Measurements from ENCODE around the gene LSM4. TPM values are rescaled to one million over a fixed set of nuclear protein-coding genes. Genes with fewer than 3 reads are reported as not detected.

Gene LSM4
- total and polyA plus RNA-seq, 2 of the 13 experiments (the other 11 are each of a cell fraction or from before 2014, with no cell fraction given), result 65.8 to 166 TPM

DNA sequence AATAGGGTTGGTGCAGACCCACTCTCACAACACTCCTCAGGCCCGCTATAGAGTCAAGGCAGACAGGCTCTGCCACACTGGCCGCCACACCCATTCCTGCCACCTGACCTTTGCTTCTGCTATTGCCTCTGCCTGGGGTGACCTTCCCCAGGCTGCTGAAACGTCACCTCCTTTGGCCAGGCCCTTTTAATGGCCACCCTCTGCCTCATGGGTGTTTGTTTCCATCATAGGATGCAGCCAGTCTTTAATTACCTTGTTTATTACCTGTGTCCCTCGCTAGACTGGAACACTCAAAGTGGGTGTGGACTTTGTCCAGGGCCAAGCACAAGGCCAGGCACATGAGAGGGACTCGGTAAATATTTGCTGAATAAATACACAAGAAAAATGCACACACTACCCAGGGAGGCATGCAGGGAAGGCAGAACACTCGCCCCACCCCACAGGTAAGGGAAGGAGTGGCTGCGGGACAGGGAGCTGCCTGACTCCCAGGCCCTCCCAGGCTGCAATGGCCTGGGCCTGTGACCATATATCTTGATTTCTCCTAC lies 3.2 kb downstream of the LSM4 start (continued):
- TF ChIP-seq ZNF562 (CRISPR knock-in tag; IDR thresholded peaks at IDR 0.05; ENCODE audit: borderline replicate concordance), result no peak
- TF ChIP-seq ZNF337 (CRISPR knock-in tag; IDR thresholded peaks at IDR 0.05; ENCODE audit: borderline replicate concordance, low read depth), result no peak
- TF ChIP-seq, protein P1, sequence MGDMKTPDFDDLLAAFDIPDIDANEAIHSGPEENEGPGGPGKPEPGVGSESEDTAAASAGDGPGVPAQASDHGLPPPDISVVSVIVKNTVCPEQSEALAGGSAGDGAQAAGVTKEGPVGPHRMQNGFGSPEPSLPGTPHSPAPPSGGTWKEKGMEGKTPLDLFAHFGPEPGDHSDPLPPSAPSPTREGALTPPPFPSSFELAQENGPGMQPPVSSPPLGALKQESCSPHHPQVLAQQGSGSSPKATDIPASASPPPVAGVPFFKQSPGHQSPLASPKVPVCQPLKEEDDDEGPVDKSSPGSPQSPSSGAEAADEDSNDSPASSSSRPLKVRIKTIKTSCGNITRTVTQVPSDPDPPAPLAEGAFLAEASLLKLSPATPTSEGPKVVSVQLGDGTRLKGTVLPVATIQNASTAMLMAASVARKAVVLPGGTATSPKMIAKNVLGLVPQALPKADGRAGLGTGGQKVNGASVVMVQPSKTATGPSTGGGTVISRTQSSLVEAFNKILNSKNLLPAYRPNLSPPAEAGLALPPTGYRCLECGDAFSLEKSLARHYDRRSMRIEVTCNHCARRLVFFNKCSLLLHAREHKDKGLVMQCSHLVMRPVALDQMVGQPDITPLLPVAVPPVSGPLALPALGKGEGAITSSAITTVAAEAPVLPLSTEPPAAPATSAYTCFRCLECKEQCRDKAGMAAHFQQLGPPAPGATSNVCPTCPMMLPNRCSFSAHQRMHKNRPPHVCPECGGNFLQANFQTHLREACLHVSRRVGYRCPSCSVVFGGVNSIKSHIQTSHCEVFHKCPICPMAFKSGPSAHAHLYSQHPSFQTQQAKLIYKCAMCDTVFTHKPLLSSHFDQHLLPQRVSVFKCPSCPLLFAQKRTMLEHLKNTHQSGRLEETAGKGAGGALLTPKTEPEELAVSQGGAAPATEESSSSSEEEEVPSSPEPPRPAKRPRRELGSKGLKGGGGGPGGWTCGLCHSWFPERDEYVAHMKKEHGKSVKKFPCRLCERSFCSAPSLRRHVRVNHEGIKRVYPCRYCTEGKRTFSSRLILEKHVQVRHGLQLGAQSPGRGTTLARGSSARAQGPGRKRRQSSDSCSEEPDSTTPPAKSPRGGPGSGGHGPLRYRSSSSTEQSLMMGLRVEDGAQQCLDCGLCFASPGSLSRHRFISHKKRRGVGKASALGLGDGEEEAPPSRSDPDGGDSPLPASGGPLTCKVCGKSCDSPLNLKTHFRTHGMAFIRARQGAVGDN (CRISPR knock-in tag; IDR thresholded peaks at IDR 0.05), result peak; percentile 73
- no peak for TF ChIP-seq KMT2B (CRISPR knock-in tag; IDR thresholded peaks at IDR 0.05)
- no peak for TF ChIP-seq TCF7L2 (IDR thresholded peaks at IDR 0.05; ENCODE audit: low read depth, low read length)
- no peak for TF ChIP-seq NFE2 (CRISPR knock-in tag; IDR thresholded peaks at IDR 0.05)
- no peak for TF ChIP-seq ZNF83 (CRISPR knock-in tag; IDR thresholded peaks at IDR 0.05; ENCODE audit: borderline replicate concordance)
- TF ChIP-seq ZNF7 (CRISPR knock-in tag; IDR thresholded peaks at IDR 0.05), result no peak
- TF ChIP-seq, protein P2, sequence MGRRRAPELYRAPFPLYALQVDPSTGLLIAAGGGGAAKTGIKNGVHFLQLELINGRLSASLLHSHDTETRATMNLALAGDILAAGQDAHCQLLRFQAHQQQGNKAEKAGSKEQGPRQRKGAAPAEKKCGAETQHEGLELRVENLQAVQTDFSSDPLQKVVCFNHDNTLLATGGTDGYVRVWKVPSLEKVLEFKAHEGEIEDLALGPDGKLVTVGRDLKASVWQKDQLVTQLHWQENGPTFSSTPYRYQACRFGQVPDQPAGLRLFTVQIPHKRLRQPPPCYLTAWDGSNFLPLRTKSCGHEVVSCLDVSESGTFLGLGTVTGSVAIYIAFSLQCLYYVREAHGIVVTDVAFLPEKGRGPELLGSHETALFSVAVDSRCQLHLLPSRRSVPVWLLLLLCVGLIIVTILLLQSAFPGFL (CRISPR knock-in tag; IDR thresholded peaks at IDR 0.05), result no peak
- TF ChIP-seq, protein P3, sequence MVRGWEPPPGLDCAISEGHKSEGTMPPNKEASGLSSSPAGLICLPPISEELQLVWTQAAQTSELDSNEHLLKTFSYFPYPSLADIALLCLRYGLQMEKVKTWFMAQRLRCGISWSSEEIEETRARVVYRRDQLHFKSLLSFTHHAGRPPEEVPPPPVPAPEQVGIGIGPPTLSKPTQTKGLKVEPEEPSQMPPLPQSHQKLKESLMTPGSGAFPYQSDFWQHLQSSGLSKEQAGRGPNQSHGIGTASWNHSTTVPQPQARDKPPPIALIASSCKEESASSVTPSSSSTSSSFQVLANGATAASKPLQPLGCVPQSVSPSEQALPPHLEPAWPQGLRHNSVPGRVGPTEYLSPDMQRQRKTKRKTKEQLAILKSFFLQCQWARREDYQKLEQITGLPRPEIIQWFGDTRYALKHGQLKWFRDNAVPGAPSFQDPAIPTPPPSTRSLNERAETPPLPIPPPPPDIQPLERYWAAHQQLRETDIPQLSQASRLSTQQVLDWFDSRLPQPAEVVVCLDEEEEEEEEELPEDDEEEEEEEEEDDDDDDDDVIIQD (CRISPR knock-in tag; IDR thresholded peaks at IDR 0.05; ENCODE audit: low read depth), result 0 out of 2 replicates have a peak, but pooled peaks have one; percentile 26
- TF ChIP-seq, protein P4, sequence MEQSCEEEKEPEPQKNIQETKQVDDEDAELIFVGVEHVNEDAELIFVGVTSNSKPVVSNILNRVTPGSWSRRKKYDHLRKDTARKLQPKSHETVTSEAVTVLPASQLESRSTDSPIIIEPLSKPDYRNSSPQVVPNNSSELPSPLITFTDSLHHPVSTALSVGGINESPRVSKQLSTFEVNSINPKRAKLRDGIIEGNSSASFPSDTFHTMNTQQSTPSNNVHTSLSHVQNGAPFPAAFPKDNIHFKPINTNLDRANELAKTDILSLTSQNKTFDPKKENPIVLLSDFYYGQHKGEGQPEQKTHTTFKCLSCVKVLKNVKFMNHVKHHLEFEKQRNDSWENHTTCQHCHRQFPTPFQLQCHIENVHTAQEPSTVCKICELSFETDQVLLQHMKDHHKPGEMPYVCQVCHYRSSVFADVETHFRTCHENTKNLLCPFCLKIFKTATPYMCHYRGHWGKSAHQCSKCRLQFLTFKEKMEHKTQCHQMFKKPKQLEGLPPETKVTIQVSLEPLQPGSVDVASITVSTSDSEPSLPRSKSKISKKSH (CRISPR knock-in tag; IDR thresholded peaks at IDR 0.05; ENCODE audit: borderline replicate concordance), result no peak
- TF ChIP-seq RFXAP (CRISPR knock-in tag; IDR thresholded peaks at IDR 0.05; ENCODE audit: borderline replicate concordance), result no peak; the same call in 1 of the 2 replicates
- TF ChIP-seq PAX8 (CRISPR knock-in tag; IDR thresholded peaks at IDR 0.05; ENCODE audit: borderline replicate concordance), result no peak
- no peak for TF ChIP-seq ZNF776 (CRISPR knock-in tag; IDR thresholded peaks at IDR 0.05)
- TF ChIP-seq, protein P5, sequence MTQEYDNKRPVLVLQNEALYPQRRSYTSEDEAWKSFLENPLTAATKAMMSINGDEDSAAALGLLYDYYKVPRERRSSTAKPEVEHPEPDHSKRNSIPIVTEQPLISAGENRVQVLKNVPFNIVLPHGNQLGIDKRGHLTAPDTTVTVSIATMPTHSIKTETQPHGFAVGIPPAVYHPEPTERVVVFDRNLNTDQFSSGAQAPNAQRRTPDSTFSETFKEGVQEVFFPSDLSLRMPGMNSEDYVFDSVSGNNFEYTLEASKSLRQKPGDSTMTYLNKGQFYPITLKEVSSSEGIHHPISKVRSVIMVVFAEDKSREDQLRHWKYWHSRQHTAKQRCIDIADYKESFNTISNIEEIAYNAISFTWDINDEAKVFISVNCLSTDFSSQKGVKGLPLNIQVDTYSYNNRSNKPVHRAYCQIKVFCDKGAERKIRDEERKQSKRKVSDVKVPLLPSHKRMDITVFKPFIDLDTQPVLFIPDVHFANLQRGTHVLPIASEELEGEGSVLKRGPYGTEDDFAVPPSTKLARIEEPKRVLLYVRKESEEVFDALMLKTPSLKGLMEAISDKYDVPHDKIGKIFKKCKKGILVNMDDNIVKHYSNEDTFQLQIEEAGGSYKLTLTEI (CRISPR knock-in tag; conservative IDR thresholded peaks at IDR 0.05), result no peak
- TF ChIP-seq, protein P6, sequence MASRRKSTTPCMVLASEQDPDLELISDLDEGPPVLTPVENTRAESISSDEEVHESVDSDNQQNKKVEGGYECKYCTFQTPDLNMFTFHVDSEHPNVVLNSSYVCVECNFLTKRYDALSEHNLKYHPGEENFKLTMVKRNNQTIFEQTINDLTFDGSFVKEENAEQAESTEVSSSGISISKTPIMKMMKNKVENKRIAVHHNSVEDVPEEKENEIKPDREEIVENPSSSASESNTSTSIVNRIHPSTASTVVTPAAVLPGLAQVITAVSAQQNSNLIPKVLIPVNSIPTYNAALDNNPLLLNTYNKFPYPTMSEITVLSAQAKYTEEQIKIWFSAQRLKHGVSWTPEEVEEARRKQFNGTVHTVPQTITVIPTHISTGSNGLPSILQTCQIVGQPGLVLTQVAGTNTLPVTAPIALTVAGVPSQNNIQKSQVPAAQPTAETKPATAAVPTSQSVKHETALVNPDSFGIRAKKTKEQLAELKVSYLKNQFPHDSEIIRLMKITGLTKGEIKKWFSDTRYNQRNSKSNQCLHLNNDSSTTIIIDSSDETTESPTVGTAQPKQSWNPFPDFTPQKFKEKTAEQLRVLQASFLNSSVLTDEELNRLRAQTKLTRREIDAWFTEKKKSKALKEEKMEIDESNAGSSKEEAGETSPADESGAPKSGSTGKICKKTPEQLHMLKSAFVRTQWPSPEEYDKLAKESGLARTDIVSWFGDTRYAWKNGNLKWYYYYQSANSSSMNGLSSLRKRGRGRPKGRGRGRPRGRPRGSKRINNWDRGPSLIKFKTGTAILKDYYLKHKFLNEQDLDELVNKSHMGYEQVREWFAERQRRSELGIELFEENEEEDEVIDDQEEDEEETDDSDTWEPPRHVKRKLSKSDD (CRISPR knock-in tag; IDR thresholded peaks at IDR 0.05; ENCODE audit: low read depth), result 0 out of 2 replicates have a peak, but pooled peaks have one; percentile 44
